Aorta (tissue), 5 donors: ENCODE results near the gene GJD4. TPM values are rescaled to one million over a fixed set of nuclear protein-coding genes. Genes with fewer than 3 reads are reported as not detected.

ENCODE experiments used
- ATAC-seq: fragments of 200-7000 bp; cut with Tn5 transposase; one replicate; pipeline ENCODE4 v1.9.1; 2022; ENCODE audit warnings: moderate library complexity; ENCODE audit not compliant: low FRiP score
- DNase-seq, 2 donors: peaks; one replicate each; pipeline ENCODE4 v3.0.0-alpha.2; 2020
- H3K27ac ChIP-seq, 2 donors: one replicate each; pipeline ENCODE4 v1.5.1; 2013; ENCODE audit warnings: low read length in 2 of 2, mild to moderate bottlenecking in 2 of 2, moderate library complexity in 2 of 2, control low read depth in 1 of 2, inconsistent platforms in 1 of 2, low read depth in 1 of 2
- H3K27me3 ChIP-seq, 2 donors: one replicate each; pipeline ENCODE4 v1.6.1; 2013; ENCODE audit warnings: control low read depth in 1 of 2, low read length in 1 of 2, mild to moderate bottlenecking in 1 of 2, moderate library complexity in 1 of 2; ENCODE audit not compliant: insufficient read depth in 2 of 2, control insufficient read depth in 1 of 2
- H3K36me3 ChIP-seq, 2 donors: one replicate each; pipeline ENCODE4 v1.6.1; 2013; ENCODE audit warnings: control low read depth in 1 of 2, low read length in 1 of 2, mild to moderate bottlenecking in 1 of 2; ENCODE audit not compliant: insufficient read depth in 2 of 2, control insufficient read depth in 1 of 2
- H3K4me1 ChIP-seq, 2 donors: one replicate each; pipeline ENCODE4 v1.6.1; 2013; ENCODE audit warnings: low read length in 2 of 2, control low read depth in 1 of 2, mild to moderate bottlenecking in 1 of 2, moderate library complexity in 1 of 2; ENCODE audit not compliant: insufficient read depth in 2 of 2, control insufficient read depth in 1 of 2
- H3K4me3 ChIP-seq, 2 donors: one replicate each; pipeline ENCODE4 v1.5.1; 2013; ENCODE audit warnings: low read length in 2 of 2, control low read depth in 1 of 2, mild to moderate bottlenecking in 1 of 2
- H3K9me3 ChIP-seq: one replicate; pipeline ENCODE4 v1.6.1; 2013; ENCODE audit warnings: mild to moderate bottlenecking, low read length; ENCODE audit not compliant: control insufficient read depth
- WGBS, 2 donors: extraction: QIAGEN DNeasy Blood & Tissue Kit; methylation state at CpG; one replicate each; pipeline ENCODE4 v1.1.7; 2013; 5-methylcytosine and 5-hydroxymethylcytosine counted together
- intact Hi-C, 2 donors: fragments of 100-400 bp; cut with DNase I; formaldehyde crosslinking; loops; one replicate each; pipeline versions ENCODE4 v1.14.2 to v1.15.0; 2022
- polyA plus RNA-seq, 2 donors: library from polyadenylated mRNA; stranded (reverse); fragments of 200-250 nt; gene quantifications; one replicate each; pipeline ENCODE4 v1.2.3, GENCODE V29; 2013
- total RNA-seq, 2 donors: library from RNA; stranded (reverse); fragmentation: NEBNext Ultra II Directional; extraction: Animal tissue kit (Norgen Biotek cat#: 25700); gene quantifications; one replicate each; pipeline ENCODE4 v1.2.1, GENCODE V29; 2021
- donor health status: healthy with polysubstance abuse.
- donor health status: Bipolar disorder and iron deficiency.
- donor health status: DM: no; HTN: no; CAD: no.
- donor health status: DM: no; HTN: no; CAD: no.
- donor health status: DM: yes; HTN: yes; CAD: no.

GJD4 gene
- total and polyA plus RNA-seq, 4 donors, result not detected

GRCh38 chr10:35607475-35608327, 2.6 kb downstream of the GJD4 start:
- DNase-seq (no peak), ATAC-seq (peak; percentile 67)
- H3K27me3 ChIP-seq, result no peaks in the 10 kb centered on the region
- WGBS, 2 donors, result 10 to 11% methylated on average over 78 of the region's 78 CpGs
- no peaks in the 10 kb centered on the region for H3K4me1 ChIP-seq
- H3K9me3 ChIP-seq, result no peaks in the 10 kb centered on the region
- H3K36me3 ChIP-seq, result no peaks in the 10 kb centered on the region
- peak overlapping the region in 1 of 2 donors; percentile 30 for H3K4me3 ChIP-seq
- H3K27ac ChIP-seq, result no peak overlapping the region
- intact Hi-C loops, result no loop called here

- no peak for DNase-seq
- intact Hi-C loops, result no loop called here
- no peaks in the 10 kb centered on the region for H3K4me1 ChIP-seq
- no peaks in the 10 kb centered on the region for H3K27me3 ChIP-seq
- H3K9me3 ChIP-seq, result no peaks in the 10 kb centered on the region
- H3K27ac ChIP-seq, result no peak overlapping the region
- ATAC-seq, result no peak
- no peak overlapping the region for H3K4me3 ChIP-seq
- WGBS, 2 donors, result 74 to 80% methylated on average over 11 to 16 of the region's 16 CpGs
- no peaks in the 10 kb centered on the region for H3K36me3 ChIP-seq
These were observed 3.2 kb downstream of the GJD4 start for GRCh38 chr10:35608328-35608672.

GRCh38 chr10:35611750-35612149, 6.6 kb downstream of the GJD4 start:
- H3K36me3 ChIP-seq, result no peaks in the 10 kb centered on the region
- no peak for ATAC-seq
- no peak overlapping the region for H3K4me3 ChIP-seq
- H3K27me3 ChIP-seq, result peaks cover 0 to 3% of the 10 kb centered on the region in 2 donors
- 88 to 91% methylated on average over 6 of the region's 6 CpGs for WGBS, 2 donors
- no peak overlapping the region for H3K27ac ChIP-seq
- DNase-seq, result no peak
- H3K9me3 ChIP-seq, result no peaks in the 10 kb centered on the region
- intact Hi-C loops, result no loop called here
- H3K4me1 ChIP-seq, result no peaks in the 10 kb centered on the region

GRCh38 chr10:35612385-35613106, 7.4 kb downstream of the GJD4 start:
- H3K9me3 ChIP-seq, result no peaks in the 10 kb centered on the region
- intact Hi-C loops, result no loop called here
- ATAC-seq (no peak), DNase-seq (no peak)
- no peak overlapping the region for H3K4me3 ChIP-seq
- no peak overlapping the region for H3K27ac ChIP-seq
- no peaks in the 10 kb centered on the region for H3K4me1 ChIP-seq
- WGBS, 2 donors, result 72 to 75% methylated on average over 6 of the region's 6 CpGs
- H3K36me3 ChIP-seq, result no peaks in the 10 kb centered on the region
- H3K27me3 ChIP-seq, result peaks cover 0 to 3% of the 10 kb centered on the region in 2 donors

- intact Hi-C loops, result no loop called here
These were observed 7.9 kb downstream of the GJD4 start for GRCh38 chr10:35613107-35613440.

GRCh38 chr10:35613597-35614226, 8.6 kb downstream of the GJD4 start:
- no peaks in the 10 kb centered on the region for H3K9me3 ChIP-seq
- H3K36me3 ChIP-seq, result no peaks in the 10 kb centered on the region
- DNase-seq (no peak), ATAC-seq (no peak)
- no peak overlapping the region for H3K4me3 ChIP-seq
- H3K4me1 ChIP-seq, result no peaks in the 10 kb centered on the region
- intact Hi-C loops, result no loop called here
- peaks cover 0 to 3% of the 10 kb centered on the region in 2 donors for H3K27me3 ChIP-seq
- 54 to 55% methylated on average over 8 of the region's 8 CpGs for WGBS, 2 donors
- H3K27ac ChIP-seq, result no peak overlapping the region

More at GRCh38 chr10:35613107-35613440, 7.9 kb downstream of the GJD4 start:
- H3K4me3 ChIP-seq, result no peak overlapping the region
- ATAC-seq (no peak), DNase-seq (no peak)
- H3K27me3 ChIP-seq, result peaks cover 0 to 3% of the 10 kb centered on the region in 2 donors
- H3K9me3 ChIP-seq, result no peaks in the 10 kb centered on the region
- no peak overlapping the region for H3K27ac ChIP-seq
- H3K36me3 ChIP-seq, result no peaks in the 10 kb centered on the region
- 93 to 95% methylated on average over 2 of the region's 2 CpGs for WGBS, 2 donors
- no peaks in the 10 kb centered on the region for H3K4me1 ChIP-seq

GRCh38 chr10:35614312-35614711, 9.2 kb downstream of the GJD4 start:
- H3K9me3 ChIP-seq, result no peaks in the 10 kb centered on the region

GRCh38 chr10:35626971-35627507, 21.9 kb downstream of the GJD4 start:
- Histone ChIP-seq H3K27me3 (no peaks in the 10 kb centered on the region), H3K9me3 (no peaks in the 10 kb centered on the region), H3K36me3 (no peaks in the 10 kb centered on the region), H3K27ac (no peak overlapping the region), H3K4me3 (no peak overlapping the region), H3K4me1 (no peaks in the 10 kb centered on the region)
- 84 to 87% methylated on average over 6 of the region's 6 CpGs for WGBS, 2 donors
- intact Hi-C loops, result no loop called here
- DNase-seq (no peak), ATAC-seq (no peak)

More at GRCh38 chr10:35614312-35614711, 9.2 kb downstream of the GJD4 start:
- no peak overlapping the region for H3K4me3 ChIP-seq
- no peak overlapping the region for H3K27ac ChIP-seq
- no peak for ATAC-seq
- H3K27me3 ChIP-seq, result peaks cover 0 to 3% of the 10 kb centered on the region in 2 donors
- H3K4me1 ChIP-seq, result no peaks in the 10 kb centered on the region
- intact Hi-C loops, result no loop called here
- no peaks in the 10 kb centered on the region for H3K36me3 ChIP-seq
- whole genome bisulfite sequencing, 2 donors, result 55% methylated on average over 5 of the region's 5 CpGs
- DNase-seq, result no peak
